ENCODE measurements around the gene PBX1. TPM values are rescaled to one million over a fixed set of nuclear protein-coding genes. Genes with fewer than 3 reads are reported as not detected.

Gene PBX1
- polyA plus RNA-seq, 1 donor (not counting 4 experiments of a cell fraction or from before 2014, with no cell fraction given) = 2.2 TPM

- H3K4me1 ChIP-seq (ENCODE audit: control insufficient read depth, extremely low read depth, insufficient read depth, low read length) = peaks cover 17% of the 10 kb centered on the region
- H3K27ac ChIP-seq (ENCODE audit: control insufficient read depth, insufficient read depth, low read length) = no peak overlapping the region
- FAIRE-seq = no peak
Observed at GRCh38 chr1:164784960-164785359, 226.0 kb downstream of the PBX1 start.

DNA sequence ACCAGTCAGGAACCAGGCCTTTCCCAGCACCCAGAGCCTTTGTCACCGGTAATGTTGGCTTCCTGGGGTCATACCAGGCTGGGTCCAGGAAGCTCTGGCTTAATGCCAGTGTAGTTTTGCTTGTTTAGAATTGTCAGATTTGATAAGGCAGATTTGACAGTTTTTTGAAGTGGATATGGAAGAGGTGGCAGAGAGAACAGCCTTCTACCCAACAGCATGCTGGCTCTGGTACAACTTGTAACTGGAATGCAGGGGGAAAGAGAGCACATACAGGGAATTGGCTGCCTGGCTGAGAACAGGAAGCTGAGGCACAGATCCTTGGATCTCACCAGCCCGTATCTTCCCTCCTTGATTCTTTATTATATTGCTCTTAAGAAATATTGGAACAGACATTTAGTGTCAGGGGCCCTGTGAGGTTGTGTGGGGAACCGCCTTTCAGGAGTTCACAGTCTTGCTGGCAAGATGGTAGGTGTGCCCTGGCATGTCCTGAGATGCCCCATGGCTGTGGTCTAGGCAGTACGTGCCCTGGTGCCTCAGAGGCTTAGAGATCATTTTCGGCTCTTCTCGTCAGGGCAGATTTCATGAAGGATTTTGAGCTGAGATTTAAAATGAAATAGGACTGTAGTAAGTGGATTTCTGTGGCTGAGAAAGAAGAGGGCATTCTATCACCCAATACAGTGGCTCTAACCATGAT, 227.0 kb downstream of the PBX1 start:
- Histone ChIP-seq H3K36me3 (ENCODE audit: control insufficient read depth in 2 of 2, extremely low read depth in 1 of 2, insufficient read depth in 2 of 2, low read length in 2 of 2) (no peaks in the 10 kb centered on the region), H3K4me2 (ENCODE audit: control insufficient read depth, extremely low read depth, insufficient read depth, low read depth, low read length) (peak overlapping the region; percentile 52), H3K4me1 (ENCODE audit: control insufficient read depth, extremely low read depth, insufficient read depth, low read length) (peaks cover 17% of the 10 kb centered on the region), H3K9me1 (ENCODE audit: control insufficient read depth, extremely low read depth, insufficient read depth, low read length) (no peaks in the 10 kb centered on the region), H2AFZ (ENCODE audit: control insufficient read depth, low read length) (peak overlapping the region; percentile 31), H3K27ac (ENCODE audit: control insufficient read depth, insufficient read depth, low read length) (no peak overlapping the region), H3K4me3 (ENCODE audit: control insufficient read depth in 2 of 3, extremely low read depth in 1 of 3, insufficient read depth in 2 of 3, low read depth in 1 of 3, low read length in 3 of 3) (no peak overlapping the region), H3K9me3 (ENCODE audit: control insufficient read depth, low read depth, low read length) (no peaks in the 10 kb centered on the region), H4K20me1 (ENCODE audit: control insufficient read depth, extremely low read depth, insufficient read depth, low read length) (no peaks in the 10 kb centered on the region), H3K9ac (ENCODE audit: control insufficient read depth, extremely low read depth, insufficient read depth, low read length) (no peak overlapping the region), H3K27me3 (ENCODE audit: control insufficient read depth, extremely low read depth, insufficient read depth, low read length) (no peaks in the 10 kb centered on the region), H3K79me2 (ENCODE audit: control insufficient read depth, insufficient read depth, low read length) (no peaks in the 10 kb centered on the region)
- peak; percentile 36 for FAIRE-seq
- DNase-seq (ENCODE audit: low read depth, low spot score) = no peak
- TF ChIP-seq, protein P1, sequence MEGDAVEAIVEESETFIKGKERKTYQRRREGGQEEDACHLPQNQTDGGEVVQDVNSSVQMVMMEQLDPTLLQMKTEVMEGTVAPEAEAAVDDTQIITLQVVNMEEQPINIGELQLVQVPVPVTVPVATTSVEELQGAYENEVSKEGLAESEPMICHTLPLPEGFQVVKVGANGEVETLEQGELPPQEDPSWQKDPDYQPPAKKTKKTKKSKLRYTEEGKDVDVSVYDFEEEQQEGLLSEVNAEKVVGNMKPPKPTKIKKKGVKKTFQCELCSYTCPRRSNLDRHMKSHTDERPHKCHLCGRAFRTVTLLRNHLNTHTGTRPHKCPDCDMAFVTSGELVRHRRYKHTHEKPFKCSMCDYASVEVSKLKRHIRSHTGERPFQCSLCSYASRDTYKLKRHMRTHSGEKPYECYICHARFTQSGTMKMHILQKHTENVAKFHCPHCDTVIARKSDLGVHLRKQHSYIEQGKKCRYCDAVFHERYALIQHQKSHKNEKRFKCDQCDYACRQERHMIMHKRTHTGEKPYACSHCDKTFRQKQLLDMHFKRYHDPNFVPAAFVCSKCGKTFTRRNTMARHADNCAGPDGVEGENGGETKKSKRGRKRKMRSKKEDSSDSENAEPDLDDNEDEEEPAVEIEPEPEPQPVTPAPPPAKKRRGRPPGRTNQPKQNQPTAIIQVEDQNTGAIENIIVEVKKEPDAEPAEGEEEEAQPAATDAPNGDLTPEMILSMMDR (optimal IDR thresholded peaks at IDR 0.05 in 1 of 3, IDR thresholded peaks at IDR 0.05 in 1 of 3, conservative IDR thresholded peaks at IDR 0.05 in 1 of 3; ENCODE audit: extremely low read depth in 1 of 3, insufficient read depth in 2 of 3, low read length in 3 of 3) = no peak
- dilution Hi-C loops (cut with MboI; ENCODE audit: extremely low pct_ligation_motif_present, low sequenced_read_pairs) = no loop called here

More at GRCh38 chr1:164784960-164785359, 226.0 kb downstream of the PBX1 start:
- H3K36me3 ChIP-seq (ENCODE audit: control insufficient read depth in 2 of 2, extremely low read depth in 1 of 2, insufficient read depth in 2 of 2, low read length in 2 of 2) = no peaks in the 10 kb centered on the region
- dilution Hi-C loops (cut with MboI; ENCODE audit: extremely low pct_ligation_motif_present, low sequenced_read_pairs) = no loop called here
- H3K9me3 ChIP-seq (ENCODE audit: control insufficient read depth, low read depth, low read length) = no peaks in the 10 kb centered on the region
- H3K4me2 ChIP-seq (ENCODE audit: control insufficient read depth, extremely low read depth, insufficient read depth, low read depth, low read length) = no peak overlapping the region
- no peaks in the 10 kb centered on the region for H3K27me3 ChIP-seq (ENCODE audit: control insufficient read depth, extremely low read depth, insufficient read depth, low read length)
- no peak overlapping the region for H2AFZ ChIP-seq (ENCODE audit: control insufficient read depth, low read length)
- DNase-seq (ENCODE audit: low read depth, low spot score) = no peak
- H3K4me3 ChIP-seq (ENCODE audit: control insufficient read depth in 2 of 3, extremely low read depth in 1 of 3, insufficient read depth in 2 of 3, low read depth in 1 of 3, low read length in 3 of 3) = no peak overlapping the region
- no peaks in the 10 kb centered on the region for H4K20me1 ChIP-seq (ENCODE audit: control insufficient read depth, extremely low read depth, insufficient read depth, low read length)
- no peaks in the 10 kb centered on the region for H3K79me2 ChIP-seq (ENCODE audit: control insufficient read depth, insufficient read depth, low read length)
- no peak overlapping the region for H3K9ac ChIP-seq (ENCODE audit: control insufficient read depth, extremely low read depth, insufficient read depth, low read length)
- TF ChIP-seq, protein P1 (optimal IDR thresholded peaks at IDR 0.05 in 1 of 3, IDR thresholded peaks at IDR 0.05 in 1 of 3, conservative IDR thresholded peaks at IDR 0.05 in 1 of 3; ENCODE audit: extremely low read depth in 1 of 3, insufficient read depth in 2 of 3, low read length in 3 of 3) = no peak
- no peak for TF ChIP-seq EZH2 (IDR thresholded peaks at IDR 0.05; ENCODE audit: low read length)
- no peaks in the 10 kb centered on the region for H3K9me1 ChIP-seq (ENCODE audit: control insufficient read depth, extremely low read depth, insufficient read depth, low read length)
